ENCODE data around the gene PLCB1.

PLCB1 gene

DNA sequence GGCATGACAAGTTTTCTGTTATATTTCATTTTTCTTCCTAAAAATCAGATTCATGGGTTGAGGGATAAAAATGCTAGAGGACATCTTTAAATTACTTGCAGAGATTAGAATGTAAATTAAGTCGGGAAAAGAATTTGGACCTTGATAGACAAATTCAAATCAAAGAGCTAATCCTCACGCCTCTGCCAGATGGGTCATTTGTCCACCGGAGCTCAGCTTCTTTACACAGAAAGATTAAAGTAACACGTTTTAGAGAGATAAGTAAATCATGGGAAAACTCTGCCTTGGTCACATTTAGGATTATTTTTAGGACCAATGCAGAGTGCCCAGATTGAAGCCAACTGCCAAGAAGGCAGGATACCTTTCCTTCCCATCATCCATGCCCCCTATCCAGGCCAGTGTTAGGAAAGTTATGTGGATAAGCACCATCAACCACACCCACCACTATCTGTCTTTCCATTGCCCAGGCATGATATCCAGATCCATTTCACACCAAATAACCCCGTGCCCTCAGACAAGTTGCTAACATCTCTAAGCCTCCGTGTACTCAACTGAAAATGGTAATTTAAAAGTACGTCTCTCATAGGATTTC, 539.4 kb downstream of the PLCB1 start:
- DNase-seq: no peak

GRCh38 chr20:8673116-8673515, 541.0 kb downstream of the PLCB1 start:
- no peak for DNase-seq

DNA sequence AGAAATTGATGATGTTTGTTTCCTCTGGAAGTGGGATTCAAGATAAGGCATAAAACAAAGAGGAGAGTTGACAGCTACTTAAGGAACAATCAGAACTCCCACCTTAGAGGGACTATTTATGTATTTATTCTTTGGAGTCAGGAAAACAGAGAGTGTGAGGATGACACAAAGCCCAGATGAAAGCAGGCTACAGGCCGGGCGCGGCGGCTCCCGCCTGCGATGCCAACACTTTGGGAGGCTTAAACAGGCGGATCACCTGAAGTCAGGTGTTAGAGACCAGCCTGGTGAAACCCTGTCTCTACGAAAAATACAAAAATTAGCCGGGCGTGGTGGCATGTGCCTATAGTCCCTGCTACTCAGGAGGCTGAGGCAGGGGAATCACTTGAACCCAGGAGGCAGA, 543.8 kb downstream of the PLCB1 start:
- DNase-seq: no peak

DNA sequence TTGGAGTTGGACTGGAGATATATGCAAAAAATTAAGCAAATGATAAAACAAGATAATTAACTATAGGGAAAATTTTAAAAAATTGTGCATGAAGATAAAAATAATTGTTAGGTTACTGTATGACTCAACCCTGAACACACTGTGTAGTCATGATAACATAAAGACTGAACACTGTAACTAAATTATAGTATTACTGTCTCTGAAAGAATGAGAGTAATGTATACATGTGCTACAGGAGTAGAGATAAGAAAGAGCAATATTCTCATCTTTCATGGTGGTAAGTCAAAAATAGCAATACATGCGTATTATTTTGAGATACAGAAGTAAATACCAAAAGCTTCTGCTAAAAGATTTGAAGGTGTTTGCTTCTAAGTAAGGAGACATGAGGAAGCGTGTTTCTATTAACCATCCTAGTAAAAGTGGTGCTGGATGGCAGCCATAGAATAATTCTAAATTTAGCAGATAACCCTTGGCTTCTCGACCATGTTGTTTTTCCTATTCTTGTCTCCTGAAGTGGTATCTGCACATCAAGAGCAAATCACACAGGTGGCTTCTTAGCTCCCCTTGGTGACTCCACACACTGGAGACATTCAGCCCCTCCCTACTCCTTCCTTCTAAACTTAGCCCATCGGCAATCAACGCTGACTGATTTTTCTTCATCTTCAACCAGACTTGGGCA, 546.2 kb downstream of the PLCB1 start:
- DNase-seq: no peak

- DNase-seq: no peak
These were observed 557.3 kb downstream of the PLCB1 start for GRCh38 chr20:8689337-8689736.

- no peak for DNase-seq
These were observed 558.0 kb downstream of the PLCB1 start for GRCh38 chr20:8690074-8690473.

DNA sequence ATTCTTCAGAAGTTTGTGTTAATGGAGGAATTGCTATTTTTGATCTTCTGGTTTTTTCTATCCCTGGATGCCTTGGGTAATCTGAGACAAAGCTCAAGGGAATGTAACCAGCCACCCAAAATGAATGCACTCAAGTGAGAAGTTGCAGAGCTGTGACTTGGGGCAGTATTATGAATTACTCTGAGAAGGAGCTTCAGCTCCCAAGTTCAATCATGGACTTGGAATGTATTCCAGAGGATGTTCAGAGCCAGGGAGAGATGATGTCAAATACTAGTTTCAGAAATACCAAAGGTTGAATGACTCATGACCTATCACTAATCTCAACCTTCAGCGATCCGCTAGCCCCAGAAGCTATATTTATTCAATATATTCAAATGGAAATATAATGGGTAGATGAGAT, 561.6 kb downstream of the PLCB1 start:
- no peak for DNase-seq

GRCh38 chr20:8700756-8701155, 568.7 kb downstream of the PLCB1 start:
- DNase-seq: no peak

- no peak for DNase-seq
These were observed 575.1 kb downstream of the PLCB1 start for GRCh38 chr20:8706961-8707700.

DNA sequence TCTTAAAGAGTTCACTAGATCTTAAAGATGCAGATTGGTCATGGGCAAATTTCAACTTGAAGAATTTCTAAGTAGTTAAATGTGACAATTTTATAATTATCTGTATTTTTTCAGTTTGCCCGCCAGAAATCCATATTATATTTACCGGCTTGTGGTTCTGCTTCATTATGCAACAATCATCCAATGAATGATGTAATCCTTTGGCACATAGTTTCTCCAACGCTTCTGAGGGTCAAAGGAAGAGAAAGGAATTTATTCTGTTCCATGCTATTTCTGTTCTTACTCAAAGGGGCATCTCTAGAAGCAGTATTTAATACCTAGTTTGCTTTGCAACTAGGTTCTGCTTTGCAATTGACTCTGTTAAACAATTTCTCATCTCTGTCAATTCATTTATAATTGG, 577.6 kb downstream of the PLCB1 start:
- no peak for DNase-seq

- no peak for DNase-seq
These were observed 579.4 kb downstream of the PLCB1 start for GRCh38 chr20:8711501-8711900.

DNA sequence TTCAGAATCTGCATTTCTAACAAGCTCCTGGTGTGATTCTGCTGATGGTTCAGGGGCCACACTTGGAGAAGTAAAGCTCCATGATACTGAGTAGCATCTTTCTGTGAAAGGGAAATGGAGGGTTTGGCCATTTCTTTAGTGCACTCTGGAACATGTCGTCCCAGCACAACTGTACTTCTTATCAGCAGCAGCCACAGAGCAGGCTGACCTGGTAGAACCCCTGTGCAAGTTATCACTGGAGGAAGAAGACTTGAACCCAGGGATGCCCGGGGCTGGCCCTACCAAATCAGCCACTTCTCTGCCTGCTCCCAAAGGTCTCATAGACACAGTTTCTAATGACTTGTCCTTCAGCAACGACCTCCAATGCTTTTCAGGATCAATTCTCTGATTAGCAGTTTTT, 582.1 kb downstream of the PLCB1 start:
- DNase-seq: no peak

DNA sequence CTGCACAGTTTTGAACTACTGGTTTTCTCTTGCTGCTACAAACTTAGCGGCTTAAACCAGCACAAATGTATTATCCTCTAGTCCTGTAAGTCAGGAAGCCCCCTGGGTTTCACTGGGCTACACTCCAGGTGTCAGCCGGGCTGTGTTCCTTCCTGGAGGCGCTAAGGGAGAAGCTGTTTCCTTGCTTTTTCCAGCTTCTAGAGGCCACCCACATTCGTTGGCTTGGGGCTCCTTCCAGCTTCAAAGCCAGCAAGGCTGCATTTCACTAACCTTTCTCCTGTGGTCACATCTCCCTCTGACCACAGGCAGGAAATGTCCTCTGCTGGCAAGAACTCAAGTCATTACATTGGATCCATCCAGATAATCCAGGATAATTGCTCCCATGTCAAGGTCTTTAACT, 586.2 kb downstream of the PLCB1 start:
- no peak for DNase-seq

DNA sequence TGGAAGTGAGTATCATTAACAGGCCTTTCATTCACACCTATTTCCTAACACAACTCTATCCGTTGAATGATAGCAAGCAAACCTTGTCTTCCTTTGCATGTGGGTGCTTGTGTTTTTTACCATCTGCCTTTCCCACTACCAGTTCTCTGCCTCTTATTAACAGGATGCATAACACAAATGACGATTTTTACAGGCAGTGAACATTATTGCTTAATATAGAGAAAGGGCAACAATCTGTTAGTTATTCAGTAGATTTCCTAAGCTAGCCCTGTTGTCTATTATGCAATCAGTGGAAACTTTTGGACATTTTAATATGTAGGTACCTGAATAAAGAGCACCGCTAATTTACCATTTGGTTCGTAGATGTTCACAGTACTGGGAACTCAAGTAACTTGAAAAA, 588.0 kb downstream of the PLCB1 start:
- DNase-seq: no peak

DNA sequence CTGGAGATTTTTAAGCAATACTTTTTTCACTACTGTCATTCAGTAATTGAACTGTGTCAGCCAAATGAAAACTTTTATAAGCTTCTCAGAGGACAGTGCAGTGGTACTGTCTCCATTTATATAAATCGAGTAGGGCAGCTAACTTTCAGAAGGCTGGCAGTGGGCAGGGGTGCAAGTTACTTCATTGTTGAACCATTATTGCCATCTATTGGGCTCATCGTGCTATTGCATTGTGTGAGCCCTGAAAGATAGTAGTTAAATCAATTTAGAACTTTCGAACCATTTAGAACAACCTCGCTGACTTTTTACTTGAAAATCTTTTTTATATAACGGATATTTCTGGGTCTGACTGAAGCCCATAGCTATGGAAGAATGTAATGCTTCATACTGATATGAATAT, 589.0 kb downstream of the PLCB1 start:
- no peak for DNase-seq

DNA sequence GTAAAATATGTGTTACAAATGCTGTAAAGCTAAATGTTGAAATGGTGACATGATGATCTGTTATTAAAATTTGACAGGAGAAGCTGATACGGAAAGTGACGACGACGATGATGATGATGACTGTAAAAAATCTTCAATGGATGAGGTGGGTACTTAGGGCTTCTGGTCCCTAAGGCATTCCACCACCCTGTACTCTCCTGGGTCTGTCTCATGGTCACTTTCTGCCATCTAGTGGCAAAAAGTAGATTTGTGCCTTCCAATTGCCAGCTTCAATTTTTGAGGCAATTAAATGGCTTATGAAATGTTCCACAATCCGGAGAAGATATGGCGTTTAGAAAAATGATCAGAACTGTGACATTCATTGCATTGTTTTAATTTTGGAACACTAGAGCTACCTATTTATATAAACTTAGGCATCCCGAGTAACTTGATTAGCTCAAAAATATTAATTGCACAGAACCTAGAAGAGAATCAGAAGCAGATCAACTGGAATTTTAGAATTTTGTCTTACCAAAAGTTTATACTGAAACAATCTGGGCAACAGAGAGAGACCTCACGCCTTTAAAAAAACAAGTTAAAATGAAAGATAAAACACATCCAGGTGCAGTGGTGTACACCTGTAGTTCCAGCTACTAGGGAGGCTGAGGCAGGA, 590.3 kb downstream of the PLCB1 start:
- no peak for DNase-seq

GRCh38 chr20:8723296-8723695, 591.2 kb downstream of the PLCB1 start:
- DNase-seq: no peak

DNA sequence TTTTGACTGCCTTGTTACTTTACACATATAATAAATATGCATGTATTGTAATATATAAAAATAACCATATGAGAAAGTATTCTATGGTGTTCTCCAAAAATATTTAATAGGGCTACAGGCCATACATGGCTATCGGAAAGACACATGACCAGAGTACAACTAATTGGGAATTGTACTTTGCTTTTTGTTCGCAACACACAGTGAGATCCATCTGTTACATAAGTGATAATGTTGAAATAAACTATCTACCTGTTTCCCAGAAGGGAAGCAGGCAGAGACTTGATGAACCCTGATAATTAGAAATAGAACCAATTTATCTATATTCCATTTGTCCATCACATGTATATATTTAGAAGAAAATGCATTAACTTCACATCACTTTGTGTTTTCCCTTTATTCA, 592.8 kb downstream of the PLCB1 start:
- no peak for DNase-seq

DNA sequence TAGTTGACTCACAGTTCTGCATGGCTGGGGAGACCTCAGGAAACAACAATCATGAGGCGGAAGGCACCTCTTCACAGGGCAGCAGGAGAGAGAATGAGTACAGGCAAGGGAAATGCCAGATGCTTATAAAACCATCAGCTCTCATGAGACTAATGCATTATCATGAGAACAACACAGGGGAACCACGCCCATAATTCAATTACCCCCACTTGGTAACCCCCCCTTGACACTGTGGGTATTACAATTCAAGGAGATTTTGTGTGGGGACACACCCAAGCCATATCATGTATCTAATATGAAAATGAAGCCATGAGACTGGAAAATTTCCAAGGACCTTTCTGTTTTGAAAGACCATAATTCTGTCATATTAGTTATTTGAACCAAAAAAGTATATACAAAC, 594.4 kb downstream of the PLCB1 start:
- DNase-seq: no peak

DNA sequence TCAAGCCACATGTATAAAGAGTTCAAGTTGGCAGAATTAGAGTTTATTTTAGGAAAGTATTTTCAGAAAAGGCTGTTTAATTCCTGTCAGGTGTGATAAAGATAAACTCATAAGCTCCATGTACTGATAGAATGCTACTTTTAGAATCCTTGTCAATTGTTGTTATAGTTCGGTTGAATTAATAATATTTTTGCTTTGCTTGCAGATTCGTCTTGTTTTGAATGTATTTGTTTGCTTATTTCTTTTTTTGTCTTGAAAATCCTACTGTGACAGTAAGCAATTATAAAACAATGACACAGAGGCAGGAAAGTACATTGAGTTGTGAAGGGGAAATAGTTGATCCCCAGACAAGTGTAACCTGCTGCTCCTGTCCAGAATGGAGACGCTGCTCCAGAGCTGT, 602.9 kb downstream of the PLCB1 start:
- DNase-seq: no peak

DNA sequence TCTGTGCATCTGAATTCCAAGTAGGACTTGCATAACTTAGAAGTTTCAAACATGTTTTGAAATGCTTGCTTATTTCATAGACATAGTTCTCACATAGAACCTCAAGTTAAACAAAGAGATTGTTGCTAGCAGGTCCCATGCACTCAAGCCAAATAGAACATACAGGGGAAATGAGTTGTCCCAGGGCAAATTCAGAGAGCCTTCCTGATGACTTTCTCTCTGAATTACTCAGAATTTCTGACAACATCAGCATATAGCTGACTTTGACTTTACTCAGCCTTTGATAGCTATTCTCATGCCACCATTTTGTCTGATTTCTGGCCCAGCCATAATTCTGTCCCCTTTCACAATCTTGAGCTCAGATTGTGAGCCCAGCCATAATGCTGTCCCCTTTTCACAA, 603.6 kb downstream of the PLCB1 start:
- DNase-seq: no peak

- DNase-seq: no peak
These were observed 608.2 kb downstream of the PLCB1 start for GRCh38 chr20:8740265-8740664.

GRCh38 chr20:8744228-8744844, 612.3 kb downstream of the PLCB1 start:
- DNase-seq: no peak

GRCh38 chr20:8749101-8749500, 617.0 kb downstream of the PLCB1 start:
- no peak for DNase-seq
